NCI-H1436 treated with DMSO at 0.1 percent for 48 hours (cell line): Measurements from ENCODE around the gene DOCK2.
"Not testable (repeated sequence)": the region's sequence is repeated elsewhere in the genome, so short reads cannot be mapped to it uniquely, and the experiment has no call there.

Source experiments
- DNase-seq: peaks from one replicate; lab custom pipeline; 2025; lab: John Stamatoyannopoulos, UW

The DOCK2 gene

DNA sequence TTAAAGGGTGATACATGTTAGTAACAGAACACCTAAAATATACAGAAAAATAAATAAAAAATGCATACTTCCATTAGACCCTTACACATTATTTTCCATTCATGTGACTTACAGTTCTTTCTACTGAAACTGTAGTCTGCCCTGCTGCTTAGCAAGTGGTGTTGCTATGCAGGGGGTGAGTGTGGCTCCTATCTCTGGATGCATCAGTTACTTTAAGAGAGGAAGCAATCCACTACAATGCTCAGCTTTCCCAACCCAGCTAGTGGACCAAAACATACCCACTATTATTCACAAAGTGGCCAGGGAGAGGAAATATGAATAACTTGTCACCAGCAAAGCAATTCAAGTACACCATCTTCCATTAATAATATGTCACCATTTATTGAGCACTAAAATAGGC lies 121.8 kb downstream of the DOCK2 start:
- DNase-seq, result no peak

DNA sequence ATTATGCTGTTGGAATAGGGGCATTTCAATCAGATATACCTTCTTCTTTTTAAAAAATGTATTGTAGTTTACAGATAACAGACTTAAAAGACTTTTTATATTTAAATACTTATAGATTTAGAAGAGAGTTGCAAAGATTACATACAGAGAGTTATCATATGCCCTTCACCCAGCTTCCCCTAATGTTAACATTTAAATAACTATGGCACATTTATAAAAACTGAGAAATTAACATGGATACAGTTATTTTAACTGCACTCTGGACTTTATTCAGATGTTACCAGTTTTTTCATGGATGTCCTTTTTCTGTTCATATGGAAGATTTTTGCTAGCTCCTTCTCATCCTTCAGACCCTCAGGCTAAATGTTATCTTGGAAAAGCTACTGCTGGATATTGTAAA lies 123.2 kb downstream of the DOCK2 start:
- no peak for DNase-seq

DNA sequence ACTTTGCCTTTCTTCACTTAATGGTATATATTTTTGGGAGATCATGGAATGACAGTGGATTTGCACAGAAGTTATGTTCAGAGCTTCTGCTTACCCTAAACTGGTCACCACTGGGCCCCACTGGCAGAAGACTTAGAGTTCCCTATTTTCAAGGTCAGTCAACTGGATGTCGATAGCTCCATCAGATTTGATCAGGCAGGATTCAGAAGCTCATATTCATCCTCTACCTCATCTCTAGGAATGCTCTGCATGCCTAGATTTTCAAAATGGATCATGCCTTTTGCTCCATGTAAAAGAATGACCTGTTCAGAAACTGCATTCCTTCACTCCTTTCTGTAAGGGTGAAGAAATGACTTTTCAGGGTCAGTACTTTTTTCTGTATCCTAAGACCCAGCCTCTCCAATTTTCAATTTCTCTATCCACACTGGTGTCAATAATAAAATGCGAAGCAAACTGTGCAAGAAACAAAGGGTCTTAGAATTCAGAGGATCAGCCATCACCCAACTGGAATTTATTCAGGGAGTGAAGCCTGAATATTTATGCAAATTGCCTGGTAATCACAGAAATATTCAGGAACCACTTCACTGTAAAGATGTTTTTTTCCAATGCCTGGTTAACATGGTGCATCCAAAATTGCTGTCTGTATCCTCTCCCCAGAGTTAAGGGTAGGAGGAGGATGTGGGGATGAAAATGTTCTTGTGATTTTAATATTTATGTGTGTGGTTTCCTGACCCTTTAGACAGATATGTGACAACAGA lies 125.4 kb downstream of the DOCK2 start:
- no peak for DNase-seq

DNA sequence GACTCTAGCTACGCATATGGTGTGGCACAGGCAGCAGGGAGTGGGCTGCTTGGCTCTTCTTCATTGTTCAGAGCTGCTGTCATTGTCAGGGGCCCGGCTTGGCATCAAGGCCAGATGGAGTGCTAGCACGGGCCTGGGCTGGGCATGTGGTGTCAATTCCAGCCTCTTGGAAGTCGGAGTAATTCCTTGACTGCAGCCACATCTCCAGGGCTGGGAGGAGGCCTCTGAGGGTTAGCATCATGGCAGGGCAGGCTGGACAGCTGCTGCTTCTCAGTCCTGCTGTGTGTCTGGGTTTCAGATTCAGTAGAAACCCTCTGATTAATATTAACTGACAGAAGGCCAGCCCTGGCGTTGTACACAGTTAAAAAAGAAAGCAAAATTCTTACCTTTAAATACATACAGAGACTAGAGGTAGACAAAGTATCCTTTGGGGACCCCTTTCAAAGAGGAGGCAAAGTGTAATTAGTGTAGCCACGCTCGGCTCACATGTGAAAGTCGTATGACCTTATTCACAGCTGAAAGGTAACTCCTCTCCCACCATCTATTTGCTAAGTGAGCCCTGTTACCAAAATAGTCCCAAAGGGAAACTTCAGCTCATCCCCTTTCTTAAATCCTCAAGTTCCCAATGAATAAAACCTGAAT lies 126.4 kb downstream of the DOCK2 start:
- DNase-seq, result no peak

DNA sequence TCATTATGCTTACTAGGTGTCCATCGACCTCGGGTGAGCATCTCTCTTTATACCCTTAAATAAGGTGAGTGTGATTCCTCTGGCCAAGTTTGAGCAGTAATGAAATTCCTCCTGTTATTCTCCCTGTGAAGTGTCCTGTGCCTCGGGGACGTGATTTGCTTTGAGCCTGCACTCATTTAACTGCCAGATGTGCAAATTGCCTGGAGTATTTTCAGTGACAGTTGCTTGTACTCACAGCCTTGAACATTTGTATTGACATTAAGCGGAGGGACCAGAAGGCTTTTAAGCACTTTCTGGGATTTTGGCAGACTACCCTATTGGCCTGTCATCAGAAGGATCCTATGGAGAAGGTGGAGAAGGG lies 126.9 kb downstream of the DOCK2 start:
- no peak for DNase-seq

DNA sequence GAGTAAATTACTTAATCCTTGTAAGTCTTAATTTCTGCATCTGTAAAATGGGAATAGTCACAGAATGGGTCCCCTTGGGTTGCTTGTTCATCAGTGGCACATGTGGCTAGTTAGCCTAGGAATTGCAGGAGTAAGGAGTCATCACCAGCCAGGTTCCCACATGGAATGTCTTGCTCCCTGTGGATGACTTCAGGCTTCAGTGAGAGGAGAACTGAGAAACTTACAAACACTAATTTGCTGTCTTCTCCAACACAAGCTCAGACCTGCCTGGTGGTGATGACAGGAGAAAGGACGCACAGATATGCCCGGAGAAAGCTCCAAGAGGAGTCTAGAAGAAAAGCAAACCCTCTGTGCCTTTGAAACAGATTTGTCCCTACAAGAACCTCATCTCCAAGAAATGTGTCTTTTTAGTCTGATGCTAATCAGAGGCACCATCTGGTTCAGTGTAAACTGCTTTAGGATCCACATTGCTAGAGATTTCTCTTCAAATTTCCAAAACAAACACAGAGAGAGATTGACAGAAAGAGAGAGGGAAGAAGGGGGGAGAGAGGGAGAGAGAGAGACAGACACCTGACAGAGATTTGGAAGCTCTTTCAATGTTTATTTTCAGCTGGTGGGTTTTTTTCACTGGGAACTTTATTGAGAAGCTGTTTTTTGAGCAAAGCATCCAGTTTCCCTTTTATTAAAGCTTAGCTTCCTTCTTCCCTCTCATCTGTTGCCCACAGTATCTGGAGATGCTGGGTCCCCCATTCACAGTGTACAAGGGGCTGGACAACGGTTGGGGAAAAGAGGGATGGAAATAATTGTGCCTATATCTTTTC lies 128.3 kb downstream of the DOCK2 start:
- no peak for DNase-seq

DNA sequence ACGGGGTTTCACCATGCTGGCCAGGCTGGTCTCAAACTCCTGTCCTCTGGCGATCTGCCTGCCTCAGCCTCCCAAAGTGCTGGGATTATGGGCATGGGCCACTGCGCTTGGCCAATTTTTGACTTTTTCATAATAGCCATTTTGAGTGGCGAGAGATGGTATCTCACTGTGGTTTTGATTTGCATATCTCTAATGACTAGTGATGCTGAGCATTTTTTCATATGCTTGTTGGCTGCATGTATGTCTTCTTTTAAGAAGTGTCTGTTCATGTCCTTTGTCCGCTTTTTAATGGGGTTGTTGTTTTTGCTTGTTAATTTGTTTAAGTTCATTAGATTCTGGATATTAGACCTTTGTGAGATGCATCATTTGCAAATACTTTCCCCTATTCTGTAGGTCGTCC lies 129.9 kb downstream of the DOCK2 start:
- not testable (repeated sequence) for DNase-seq

DNA sequence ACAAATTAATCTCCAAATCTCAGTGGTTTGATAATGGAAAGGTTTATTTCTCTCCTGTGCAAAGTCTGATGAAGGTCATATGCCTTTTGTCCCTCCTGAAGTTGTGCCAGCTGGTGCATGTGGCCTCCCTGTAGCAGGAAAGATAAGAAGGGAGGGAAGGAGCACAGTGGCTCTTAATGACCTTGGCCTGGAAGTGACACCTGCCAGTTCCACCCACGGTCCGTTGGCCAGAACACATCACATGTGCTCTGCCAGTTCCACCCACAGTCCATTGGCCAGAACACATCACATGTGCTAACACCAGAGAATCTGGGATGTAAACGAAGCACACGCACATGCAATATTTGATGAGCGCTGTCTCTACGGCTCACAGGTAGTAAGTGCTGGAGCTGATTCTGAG lies 130.9 kb downstream of the DOCK2 start:
- DNase-seq, result no peak

DNA sequence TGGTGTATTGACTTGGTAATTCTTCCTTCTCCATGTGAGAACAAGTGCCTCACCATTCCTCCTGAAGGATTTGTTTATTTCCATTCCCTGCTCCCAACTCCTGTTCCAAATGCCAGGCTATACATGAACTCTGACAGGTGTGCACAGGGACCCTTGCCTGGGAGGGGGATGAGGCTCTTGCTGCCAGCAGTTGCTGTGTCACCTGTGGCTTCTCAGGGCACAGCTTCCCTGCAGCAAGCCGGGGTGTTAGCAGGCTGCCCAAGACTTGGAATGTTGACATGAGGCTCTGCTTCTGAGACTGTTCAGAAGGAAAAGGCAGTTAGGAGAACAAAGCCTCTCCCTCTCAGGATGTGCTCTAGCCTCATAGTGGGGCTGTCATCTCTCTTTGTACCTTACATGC lies 131.3 kb downstream of the DOCK2 start:
- DNase-seq, result no peak

DNA sequence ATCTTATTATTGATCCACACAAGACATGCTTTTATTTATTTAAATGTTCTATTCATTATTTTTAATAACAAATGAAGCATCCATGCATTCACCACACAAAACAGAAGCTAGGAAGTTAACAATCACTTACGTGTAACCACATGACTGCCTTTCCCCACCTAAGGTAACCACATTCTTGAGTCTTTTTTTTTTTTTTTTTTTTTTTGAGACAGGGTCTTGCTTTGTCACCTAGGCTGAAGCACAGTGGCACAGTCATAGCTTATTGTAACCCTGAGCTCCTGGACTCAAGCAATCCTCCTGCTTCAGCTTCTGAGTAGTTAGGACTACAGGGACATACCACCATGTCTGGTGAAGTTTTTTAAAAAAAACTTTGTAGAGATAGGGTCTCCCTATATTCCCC lies 133.0 kb downstream of the DOCK2 start:
- DNase-seq, result no peak

DNA sequence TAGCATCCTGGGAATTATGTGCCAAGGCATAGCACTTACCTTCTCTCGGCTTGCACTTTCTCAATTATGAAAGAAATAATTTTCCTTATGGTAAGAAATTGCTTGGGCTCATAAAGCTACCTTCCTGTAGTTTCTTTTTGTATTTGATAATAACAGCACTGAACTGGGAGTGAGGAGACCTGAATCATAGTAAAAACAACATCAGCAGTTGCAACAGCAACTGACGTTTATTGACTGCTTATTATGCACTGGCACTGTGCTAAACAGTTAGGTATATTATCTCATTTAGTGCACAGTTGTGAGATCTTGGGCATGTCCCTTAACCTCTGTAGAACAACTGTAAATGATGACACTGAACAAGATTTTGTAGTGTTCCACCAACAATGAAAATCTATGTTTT lies 135.2 kb downstream of the DOCK2 start:
- DNase-seq, result no peak

DNA sequence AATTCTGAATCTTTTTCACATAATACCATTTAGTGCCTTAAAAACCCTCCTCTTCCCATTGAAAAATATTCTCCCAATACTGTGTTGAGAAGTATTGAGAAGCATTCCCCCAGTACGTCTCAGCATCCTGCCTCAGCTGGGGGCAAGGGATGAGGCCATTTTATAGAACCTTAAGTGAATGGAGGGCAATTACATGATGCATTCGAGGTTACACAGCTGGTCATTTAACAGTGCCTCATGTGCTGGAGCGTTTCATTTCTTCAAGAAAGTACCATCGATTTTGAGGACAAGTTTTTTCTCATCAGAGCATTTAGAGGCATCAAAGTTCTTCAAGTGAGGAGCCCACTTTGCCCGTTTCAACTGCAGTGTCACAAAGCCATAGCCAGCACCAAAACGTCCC lies 135.6 kb downstream of the DOCK2 start:
- DNase-seq, result no peak

DNA sequence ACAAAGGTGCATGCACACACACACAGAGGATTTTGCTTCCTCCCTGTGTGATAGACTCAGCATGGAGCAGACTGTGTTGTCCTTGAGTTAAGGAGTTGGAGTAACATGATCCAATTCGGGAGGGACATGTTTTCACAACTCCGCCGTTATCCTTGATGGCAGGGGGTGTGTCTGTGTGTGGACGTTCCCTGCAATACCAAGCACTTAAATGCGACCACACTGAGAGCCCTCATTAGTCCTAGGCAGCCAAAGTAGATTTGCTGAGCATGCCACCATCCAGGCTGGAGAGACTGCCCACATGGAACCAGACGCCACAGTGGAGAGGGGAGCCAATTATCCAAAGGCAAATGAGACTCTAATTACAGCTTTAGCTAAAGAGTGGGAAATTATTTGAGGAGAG lies 140.1 kb downstream of the DOCK2 start:
- DNase-seq, result no peak

DNA sequence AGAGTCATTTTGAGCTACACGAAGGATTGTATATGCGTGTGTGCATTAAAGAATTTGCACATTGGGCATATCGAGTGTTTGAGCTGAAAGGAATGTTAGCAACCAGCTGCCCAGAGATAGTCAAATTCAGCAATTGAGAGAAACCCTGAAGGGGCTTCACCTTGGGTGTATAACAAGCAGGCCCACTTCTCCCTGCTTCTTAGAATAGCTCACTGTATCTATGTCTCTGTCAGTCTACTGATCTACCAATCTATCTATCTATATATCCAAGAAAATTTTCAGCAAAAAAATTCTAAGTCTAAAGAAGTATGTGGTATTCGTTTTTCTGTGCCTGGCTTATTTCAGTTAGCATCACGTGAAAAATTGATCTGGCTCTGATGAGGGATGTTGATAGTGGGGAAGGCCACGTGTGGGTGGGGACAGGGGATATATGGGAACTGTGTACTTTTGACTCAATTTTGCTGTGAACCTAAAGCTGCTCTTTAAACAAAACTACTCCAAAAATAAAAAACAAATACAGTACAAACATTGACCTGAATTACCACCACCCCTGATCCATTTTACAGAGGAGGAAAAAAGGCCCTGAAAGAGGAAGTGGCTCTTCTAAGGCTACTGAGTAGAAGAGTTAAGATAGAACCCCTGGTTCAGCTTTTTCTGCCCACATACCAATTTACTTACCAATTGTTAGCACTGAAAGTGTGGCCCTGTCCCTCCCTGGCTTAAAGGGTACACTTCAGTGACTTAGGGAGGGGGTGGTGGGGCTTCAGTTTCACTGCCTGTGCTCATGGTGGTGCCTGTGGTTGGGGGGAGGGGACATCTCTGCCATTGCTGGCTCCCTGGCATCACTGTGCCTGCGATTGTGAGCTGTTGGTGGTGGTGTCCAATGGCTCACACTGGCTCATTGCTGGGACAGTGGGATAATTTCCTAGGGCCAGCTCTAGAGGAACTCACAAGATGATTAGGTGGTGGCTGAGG lies 141.8 kb downstream of the DOCK2 start:
- DNase-seq, result no peak

DNA sequence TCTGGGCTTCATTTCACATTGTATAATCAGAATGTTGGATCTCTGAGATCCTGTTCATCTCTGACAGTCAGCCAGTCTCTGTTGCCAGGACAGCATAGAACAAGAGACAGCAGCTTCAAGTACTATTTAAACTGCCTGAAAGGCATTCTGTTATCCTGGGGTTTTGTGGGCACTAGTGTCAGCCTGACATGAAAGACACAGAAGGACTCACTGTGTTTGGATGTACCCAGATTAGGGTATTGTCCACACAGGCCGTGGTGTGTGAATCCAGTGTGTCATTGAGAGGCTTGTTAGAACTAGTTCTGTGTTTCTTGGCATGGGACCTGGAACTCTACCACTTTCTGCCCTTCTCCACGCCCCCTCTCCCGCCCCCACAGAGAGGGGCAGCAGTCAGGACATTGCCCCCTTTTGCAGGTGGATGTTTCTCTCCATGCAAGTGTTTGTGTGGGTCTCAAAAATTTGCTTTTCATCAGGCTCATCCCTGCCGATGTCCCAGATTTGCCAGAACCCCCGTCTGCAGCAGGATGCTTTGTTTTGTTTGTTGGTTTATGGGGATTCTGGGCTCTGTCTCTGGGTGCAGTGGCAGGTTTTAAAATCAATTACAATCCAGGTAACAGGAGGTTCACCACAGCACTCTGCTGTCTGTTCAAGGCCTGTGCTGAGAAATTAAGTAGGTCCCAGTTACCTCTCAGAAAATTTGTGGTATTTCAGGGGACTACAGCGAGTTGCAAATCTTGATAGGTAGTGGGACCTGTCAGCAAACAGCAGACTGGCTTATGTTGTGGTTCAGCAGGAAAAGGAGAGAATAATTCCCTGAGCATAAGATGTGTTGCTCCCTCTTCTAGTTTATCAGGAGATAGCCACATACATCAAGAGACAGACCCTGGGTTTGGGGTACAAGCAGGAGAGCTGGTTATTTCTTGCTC lies 144.6 kb downstream of the DOCK2 start:
- no peak for DNase-seq

DNA sequence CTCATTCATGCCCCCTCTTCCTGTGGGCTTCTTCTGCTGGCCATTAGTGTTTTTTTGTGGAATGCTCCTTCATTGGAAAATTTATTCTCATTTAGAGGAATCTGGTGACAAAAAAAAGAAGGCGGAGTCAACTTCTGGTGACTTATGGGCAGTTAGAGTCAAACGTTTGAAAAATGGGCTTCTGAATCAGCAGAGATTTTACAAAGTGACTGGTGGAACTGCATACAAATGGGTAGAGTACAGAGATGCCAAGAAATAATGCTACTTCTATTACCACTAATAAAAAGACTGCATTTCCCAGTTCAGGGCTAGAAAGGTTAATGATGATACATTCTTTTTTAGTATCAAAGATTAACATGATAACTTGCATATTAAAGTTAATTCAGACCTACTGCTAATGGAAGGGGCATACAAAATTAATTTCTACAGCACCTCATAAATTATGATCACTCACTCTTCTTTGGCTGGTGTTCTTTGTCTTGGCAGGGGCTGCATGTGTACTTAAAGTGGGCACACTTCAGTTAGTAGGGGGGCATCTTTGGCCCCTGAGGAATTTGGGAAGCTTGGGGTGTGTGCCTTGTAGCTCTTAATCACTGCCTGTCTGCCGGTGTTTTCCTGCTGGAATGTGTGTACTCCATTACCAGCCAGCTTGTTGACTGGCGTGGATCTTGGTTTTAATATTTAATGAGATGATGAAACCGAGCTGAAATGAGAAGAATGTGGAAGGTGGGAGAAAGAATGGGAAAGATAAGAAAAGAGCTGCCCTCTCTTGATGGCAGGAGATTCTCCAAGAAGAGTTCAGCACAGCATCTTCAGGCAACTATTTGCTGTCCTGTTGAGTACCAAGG lies 148.9 kb downstream of the DOCK2 start:
- DNase-seq, result no peak

DNA sequence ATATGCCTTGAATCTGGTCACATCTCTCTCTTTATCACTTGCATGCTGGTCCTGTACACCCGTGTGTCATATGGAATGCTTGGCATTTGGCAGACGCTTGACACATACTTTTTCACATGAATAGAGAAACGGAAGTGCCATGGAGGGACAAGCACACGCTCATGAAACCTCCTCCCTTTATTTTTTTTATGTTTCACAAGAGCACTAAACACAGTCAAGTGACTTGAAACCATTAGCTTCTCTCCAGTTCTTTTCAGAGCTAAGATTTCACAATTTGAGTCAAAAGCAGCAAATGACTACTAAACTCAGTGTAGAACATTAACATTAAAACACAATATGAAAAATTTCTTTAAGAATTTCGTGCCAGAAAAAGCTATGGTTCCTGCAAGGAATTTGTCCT lies 151.1 kb downstream of the DOCK2 start:
- no peak for DNase-seq

DNA sequence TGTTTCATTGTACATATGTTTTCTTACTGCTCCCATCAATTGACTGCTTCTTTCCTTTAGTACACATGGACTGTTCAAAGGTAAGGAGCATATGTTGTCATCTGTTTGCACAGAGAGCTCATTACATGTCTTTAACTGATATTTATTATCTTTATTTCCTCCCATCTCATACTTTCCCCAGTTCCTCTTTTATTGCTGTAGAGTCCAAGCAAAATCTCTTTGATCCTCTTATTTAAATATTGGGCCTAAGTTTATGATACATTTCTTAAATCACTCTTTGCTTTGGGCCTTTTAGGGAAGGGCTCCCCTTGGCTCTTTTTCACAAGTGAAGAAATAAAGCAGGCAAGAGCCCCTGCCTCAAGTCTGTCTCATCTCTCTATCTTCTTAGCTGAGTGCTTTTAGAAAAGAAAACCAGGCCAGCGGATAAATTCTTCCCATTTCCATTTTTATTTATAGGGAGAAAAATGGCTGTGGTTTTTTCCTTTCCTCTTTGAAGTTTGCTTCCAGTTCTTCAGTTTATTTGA lies 152.4 kb downstream of the DOCK2 start:
- DNase-seq, result no peak

DNA sequence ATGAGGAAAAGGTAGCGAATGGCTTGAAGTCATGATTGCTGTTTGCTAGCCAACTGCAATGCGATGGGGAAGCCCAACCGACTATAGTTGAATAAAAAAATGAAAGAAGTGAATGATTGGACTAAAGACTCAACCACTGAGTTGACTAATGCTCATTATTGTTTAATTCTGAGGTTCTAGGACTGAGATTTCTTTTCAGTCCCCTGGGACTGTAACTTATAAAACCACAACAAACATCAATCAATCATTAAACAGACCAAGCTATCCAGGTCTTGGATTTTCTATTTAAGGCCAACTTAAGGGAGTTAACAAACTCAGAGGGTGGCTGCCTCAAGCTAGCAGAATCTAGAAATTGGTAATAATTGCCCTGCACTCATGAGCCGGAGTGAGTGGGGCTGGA lies 154.2 kb downstream of the DOCK2 start:
- no peak for DNase-seq

DNA sequence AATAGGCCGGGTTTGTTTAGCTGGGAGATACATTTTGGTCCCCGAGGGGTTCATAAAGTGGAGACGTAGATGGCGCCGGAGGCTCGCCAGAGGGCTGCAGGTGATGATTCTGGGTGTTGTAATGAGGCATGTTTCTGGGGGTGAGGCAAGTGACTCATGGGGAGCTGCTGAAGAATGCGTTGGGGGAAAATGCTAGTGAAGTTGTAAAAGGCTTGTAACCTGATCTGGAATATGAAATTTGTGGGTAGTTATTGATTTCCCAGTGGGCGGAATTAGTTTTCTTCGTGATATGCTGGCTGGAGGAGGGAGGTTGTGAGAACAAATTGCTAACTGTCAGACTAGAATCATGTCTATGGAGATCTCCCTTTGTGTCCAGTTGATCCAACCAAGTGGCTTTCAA lies 158.3 kb downstream of the DOCK2 start:
- no peak for DNase-seq
